Activated B cell treated with CpG ODN at 0.5 μM for 24 hours (primary cell): ENCODE measurements around the gene GAL3ST1. TPM values are rescaled to one million over a fixed set of nuclear protein-coding genes. Genes with fewer than 3 reads are reported as not detected.

Experiments
- ATAC-seq: fragments of 200-7000 bp; cut with Tn5 transposase; one replicate; pipeline ENCODE4 v1.10.0; 2021; ENCODE audit warnings: low read depth, mild to moderate bottlenecking, moderate library complexity
- CTCF ChIA-PET: fragments of 350-600 bp; sonication (Branson Sonifier 250); formaldehyde crosslinking; loops from one replicate; lab custom pipeline; 2021; ENCODE audit warnings: antibody characterized with exemption; lab: Charles Lee
- POLR2A ChIA-PET: fragments of 350-600 bp; sonication (Branson Sonifier 250); formaldehyde crosslinking; loops from one replicate; lab custom pipeline; 2021; ENCODE audit warnings: antibody characterized with exemption; lab: Charles Lee
- DNase-seq: peaks from one replicate; pipeline ENCODE4 v3.0.0; 2022
- H3K27ac Mint-ChIP-seq: one replicate; pipeline ENCODE4 v1.8.0; 2020; ENCODE audit warnings: mixed read lengths
- H3K27me3 Mint-ChIP-seq: one replicate; pipeline ENCODE4 v1.8.0; 2021; ENCODE audit warnings: mixed read lengths
- H3K36me3 Mint-ChIP-seq: one replicate; pipeline ENCODE4 v1.8.0; 2021; ENCODE audit warnings: low read depth, mixed read lengths
- H3K4me1 Mint-ChIP-seq: one replicate; pipeline ENCODE4 v1.8.0; 2021; ENCODE audit warnings: mixed read lengths
- H3K4me3 Mint-ChIP-seq: one replicate; pipeline ENCODE4 v1.8.0; 2020; ENCODE audit warnings: mild to moderate bottlenecking, mixed read lengths
- H3K9me3 Mint-ChIP-seq: one replicate; pipeline ENCODE4 v1.8.0; 2020; ENCODE audit warnings: mixed read lengths
- intact Hi-C: fragments of 100-400 bp; cut with micrococcal nuclease; formaldehyde crosslinking; loops from one replicate; pipeline ENCODE4 v1.15.1; 2024
- total RNA-seq: library from RNA; stranded (reverse); gene quantifications from 2 replicates; pipeline ENCODE4 v1.2.3, GENCODE V29; 2022
- TF ChIP-seq, protein P1 (sequence below): fragments of 200-600 bp; IDR thresholded peaks from one replicate; pipeline ENCODE4 v1.8.0; 2022; ENCODE audit warnings: antibody characterized with exemption, mild to moderate bottlenecking

GAL3ST1 gene
- total RNA-seq, 1 donor from 2014 or later: not detected

DNA sequence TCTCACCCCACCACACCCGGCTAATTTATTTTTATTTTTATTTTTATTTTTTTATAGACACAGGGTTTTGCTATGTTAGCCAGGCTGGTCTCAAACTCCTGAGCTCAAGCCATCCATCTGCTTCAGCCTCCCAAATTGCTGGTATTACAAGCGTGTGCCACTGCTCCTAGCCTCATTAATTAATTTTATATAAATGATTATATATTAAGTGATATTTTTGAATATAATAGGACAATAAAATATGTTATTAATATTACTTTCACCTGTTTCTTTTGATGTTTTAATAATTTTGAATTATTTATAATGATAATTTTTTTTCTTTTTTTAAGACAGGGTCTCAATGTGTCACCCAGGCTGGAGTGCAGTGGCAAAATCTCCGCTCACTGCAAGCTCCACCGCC lies 66.8 kb downstream of the GAL3ST1 start:
- DNase-seq: no peak
- H3K27me3 Mint-ChIP-seq: peaks cover 23% of the 10 kb centered on the region
- H3K4me1 Mint-ChIP-seq: no peaks in the 10 kb centered on the region
- CTCF ChIA-PET: no interaction called here
- no peaks in the 10 kb centered on the region for H3K36me3 Mint-ChIP-seq
- TF ChIP-seq, protein P1, sequence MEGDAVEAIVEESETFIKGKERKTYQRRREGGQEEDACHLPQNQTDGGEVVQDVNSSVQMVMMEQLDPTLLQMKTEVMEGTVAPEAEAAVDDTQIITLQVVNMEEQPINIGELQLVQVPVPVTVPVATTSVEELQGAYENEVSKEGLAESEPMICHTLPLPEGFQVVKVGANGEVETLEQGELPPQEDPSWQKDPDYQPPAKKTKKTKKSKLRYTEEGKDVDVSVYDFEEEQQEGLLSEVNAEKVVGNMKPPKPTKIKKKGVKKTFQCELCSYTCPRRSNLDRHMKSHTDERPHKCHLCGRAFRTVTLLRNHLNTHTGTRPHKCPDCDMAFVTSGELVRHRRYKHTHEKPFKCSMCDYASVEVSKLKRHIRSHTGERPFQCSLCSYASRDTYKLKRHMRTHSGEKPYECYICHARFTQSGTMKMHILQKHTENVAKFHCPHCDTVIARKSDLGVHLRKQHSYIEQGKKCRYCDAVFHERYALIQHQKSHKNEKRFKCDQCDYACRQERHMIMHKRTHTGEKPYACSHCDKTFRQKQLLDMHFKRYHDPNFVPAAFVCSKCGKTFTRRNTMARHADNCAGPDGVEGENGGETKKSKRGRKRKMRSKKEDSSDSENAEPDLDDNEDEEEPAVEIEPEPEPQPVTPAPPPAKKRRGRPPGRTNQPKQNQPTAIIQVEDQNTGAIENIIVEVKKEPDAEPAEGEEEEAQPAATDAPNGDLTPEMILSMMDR: no peak
- no peak for ATAC-seq
- no peaks in the 10 kb centered on the region for H3K9me3 Mint-ChIP-seq
- intact Hi-C loops: no loop called here
- no peak overlapping the region for H3K27ac Mint-ChIP-seq
- POLR2A ChIA-PET: no interaction called here
- no peak overlapping the region for H3K4me3 Mint-ChIP-seq

DNA sequence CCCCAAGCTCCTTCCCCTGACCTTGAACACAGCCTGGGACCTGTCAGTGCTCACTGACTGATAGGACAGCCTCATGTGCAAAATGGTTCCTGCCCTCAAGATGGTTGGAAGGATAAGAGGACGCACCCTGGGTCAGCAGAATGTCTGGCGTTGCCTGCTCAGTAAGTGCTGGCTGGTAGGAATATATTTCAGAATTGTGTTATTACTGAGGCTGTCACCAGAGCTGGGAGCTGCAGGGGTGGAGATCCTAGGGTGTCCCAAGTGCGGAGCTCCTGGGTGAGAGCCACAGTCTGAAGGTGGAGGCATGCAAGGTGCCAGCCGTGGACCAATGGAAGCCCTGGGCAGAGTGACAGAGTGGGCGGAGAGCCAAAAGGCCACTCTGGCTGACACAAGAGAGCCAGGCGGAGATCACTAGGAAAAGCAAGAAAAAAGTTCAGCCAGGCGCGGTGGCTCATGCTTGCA lies 67.9 kb downstream of the GAL3ST1 start:
- H3K4me3 Mint-ChIP-seq: no peak overlapping the region
- no peaks in the 10 kb centered on the region for H3K4me1 Mint-ChIP-seq
- POLR2A ChIA-PET: no interaction called here
- ATAC-seq: no peak
- DNase-seq: no peak
- TF ChIP-seq, protein P1: no peak
- no peaks in the 10 kb centered on the region for H3K9me3 Mint-ChIP-seq
- H3K27me3 Mint-ChIP-seq: peaks cover 25% of the 10 kb centered on the region
- H3K36me3 Mint-ChIP-seq: no peaks in the 10 kb centered on the region
- CTCF ChIA-PET: no interaction called here
- intact Hi-C loops: no loop called here
- no peak overlapping the region for H3K27ac Mint-ChIP-seq

Other genes with a start within 250 kb of the GAL3ST1 start
- 20.1 and 20.4 TPM in 2 replicates for gene TBC1D10A, start 247.7 kb downstream of the GAL3ST1 start, total RNA-seq
- 263 and 269 TPM in 2 replicates for gene SF3A1, start 217.8 kb downstream of the GAL3ST1 start, total RNA-seq
- gene CCDC157, start 217.7 kb downstream of the GAL3ST1 start, total RNA-seq: 1.8 and 2.9 TPM in 2 replicates
- gene RNF215, start 187.3 kb downstream of the GAL3ST1 start, total RNA-seq: 8.6 and 8.8 TPM in 2 replicates
- 0.40 and 0.42 TPM in 2 replicates for gene SEC14L2, start 177.6 kb downstream of the GAL3ST1 start, total RNA-seq
- 30.8 and 33.9 TPM in 2 replicates for gene MTFP1, start 148.9 kb downstream of the GAL3ST1 start, total RNA-seq
- not detected in 2 replicates for gene SEC14L3, start 102.6 kb downstream of the GAL3ST1 start, total RNA-seq
- not detected in 2 replicates for gene SEC14L4, start 69.0 kb downstream of the GAL3ST1 start, total RNA-seq
- gene SEC14L6, start 27.9 kb downstream of the GAL3ST1 start, total RNA-seq: not detected in 2 replicates
- gene PES1, start 17.2 kb upstream of the GAL3ST1 start, total RNA-seq: 124 TPM in 2 replicates
- not detected in 2 replicates for gene TCN2, start 32.5 kb upstream of the GAL3ST1 start, total RNA-seq
- gene SLC35E4, start 61.1 kb upstream of the GAL3ST1 start, total RNA-seq: 1.8 TPM in 2 replicates
- gene DUSP18, start 93.2 kb upstream of the GAL3ST1 start, total RNA-seq: 12.0 and 13.5 TPM in 2 replicates
- 0.35 and 0.56 TPM in 2 replicates for gene OSBP2, start 120.2 kb upstream of the GAL3ST1 start, total RNA-seq